ENCODE results near the gene MTCH1.

DNA sequence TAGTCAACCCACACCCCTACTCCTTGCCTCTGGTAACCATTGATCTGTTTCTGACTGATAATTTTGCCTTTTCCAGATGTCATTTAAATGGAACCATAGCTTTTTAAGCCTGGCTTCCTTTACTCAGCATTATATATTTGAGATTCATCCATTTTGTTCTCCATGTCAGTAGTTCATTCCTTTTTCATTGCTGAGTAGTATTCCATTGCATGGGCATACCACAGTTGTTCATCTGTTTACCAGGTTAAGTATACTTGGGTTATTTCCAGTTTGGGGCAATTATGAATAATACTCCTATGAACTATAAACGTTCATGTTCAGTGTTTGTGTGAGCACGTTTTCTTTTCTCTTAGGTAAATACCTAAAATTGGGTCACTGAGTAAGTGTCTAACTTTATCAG, 44.6 kb upstream of the MTCH1 start:
- TF ChIP-seq, protein P1, sequence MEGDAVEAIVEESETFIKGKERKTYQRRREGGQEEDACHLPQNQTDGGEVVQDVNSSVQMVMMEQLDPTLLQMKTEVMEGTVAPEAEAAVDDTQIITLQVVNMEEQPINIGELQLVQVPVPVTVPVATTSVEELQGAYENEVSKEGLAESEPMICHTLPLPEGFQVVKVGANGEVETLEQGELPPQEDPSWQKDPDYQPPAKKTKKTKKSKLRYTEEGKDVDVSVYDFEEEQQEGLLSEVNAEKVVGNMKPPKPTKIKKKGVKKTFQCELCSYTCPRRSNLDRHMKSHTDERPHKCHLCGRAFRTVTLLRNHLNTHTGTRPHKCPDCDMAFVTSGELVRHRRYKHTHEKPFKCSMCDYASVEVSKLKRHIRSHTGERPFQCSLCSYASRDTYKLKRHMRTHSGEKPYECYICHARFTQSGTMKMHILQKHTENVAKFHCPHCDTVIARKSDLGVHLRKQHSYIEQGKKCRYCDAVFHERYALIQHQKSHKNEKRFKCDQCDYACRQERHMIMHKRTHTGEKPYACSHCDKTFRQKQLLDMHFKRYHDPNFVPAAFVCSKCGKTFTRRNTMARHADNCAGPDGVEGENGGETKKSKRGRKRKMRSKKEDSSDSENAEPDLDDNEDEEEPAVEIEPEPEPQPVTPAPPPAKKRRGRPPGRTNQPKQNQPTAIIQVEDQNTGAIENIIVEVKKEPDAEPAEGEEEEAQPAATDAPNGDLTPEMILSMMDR (IDR thresholded peaks at IDR 0.05 in 2 of 3, conservative IDR thresholded peaks at IDR 0.05 in 1 of 3; ENCODE audit: borderline replicate concordance in 1 of 3, insufficient read depth in 1 of 3, low read depth in 2 of 3, low read length in 2 of 3), result no peak
- TF ChIP-seq POLR2A (IDR thresholded peaks at IDR 0.05; ENCODE audit: borderline replicate concordance, extremely low read depth, insufficient read depth, insufficient read length) (no peak), YY1 (IDR thresholded peaks at IDR 0.05; ENCODE audit: extremely low read depth, insufficient replicate concordance, low read depth, low read length) (no peak), EZH2 (IDR thresholded peaks at IDR 0.05) (no peak), POLR2AphosphoS5 (IDR thresholded peaks at IDR 0.05; ENCODE audit: low read depth, low read length) (no peak), SRF (IDR thresholded peaks at IDR 0.05; ENCODE audit: low read depth) (no peak), ZNF274 (IDR thresholded peaks at IDR 0.05; ENCODE audit: low read depth, low read length) (no peak), TCF7L2 (IDR thresholded peaks at IDR 0.05; ENCODE audit: borderline replicate concordance, extremely low read depth, insufficient read depth, insufficient read length) (no peak), CBX3 (IDR thresholded peaks at IDR 0.05; ENCODE audit: low read depth) (no peak), RAD21 (IDR thresholded peaks at IDR 0.05; ENCODE audit: low read depth) (no peak), FOSL1 (IDR thresholded peaks at IDR 0.05; ENCODE audit: low read depth) (no peak)
- TF ChIP-seq, protein P2, sequence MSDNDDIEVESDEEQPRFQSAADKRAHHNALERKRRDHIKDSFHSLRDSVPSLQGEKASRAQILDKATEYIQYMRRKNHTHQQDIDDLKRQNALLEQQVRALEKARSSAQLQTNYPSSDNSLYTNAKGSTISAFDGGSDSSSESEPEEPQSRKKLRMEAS (IDR thresholded peaks at IDR 0.05), result no peak

Data from HCT116 (cell line).